H1 (cell line): ENCODE measurements around the gene CDK19. TPM values are rescaled to one million over a fixed set of nuclear protein-coding genes. Genes with fewer than 3 reads are reported as not detected.

Experiments used
- CTCF ChIA-PET: fragments of 300-600 bp; sonication (Branson Sonifier 250); formaldehyde crosslinking; loops from one replicate; lab custom pipeline; 2021; ENCODE audit not compliant: partially characterized antibody; lab: Charles Lee
- POLR2A ChIA-PET: fragments of 300-600 bp; sonication (Branson Sonifier 250); formaldehyde crosslinking; loops from one replicate; lab custom pipeline; 2021; ENCODE audit warnings: inconsistent platforms; ENCODE audit not compliant: partially characterized antibody; lab: Charles Lee
- DNase-seq, 2 experiments: peaks; one replicate each; pipeline versions ENCODE4 v3.0.0 to v3.0.0-alpha.2; 2010 to 2022; ENCODE audit warnings: low spot score in 2 of 2, low read depth in 1 of 2, mixed read lengths in 1 of 2
- FAIRE-seq: peaks from 2 replicates; lab custom pipeline; 2011; peaks lifted over from hg19 to GRCh38; lab: Jason Lieb, UNC
- H2AFZ ChIP-seq: 2 replicates; pipeline ENCODE4 v1.8.1; 2012; ENCODE audit warnings: low read length, inconsistent platforms
- H2AK5ac ChIP-seq: 2 replicates; pipeline ENCODE4 v1.6.1; 2013; ENCODE audit warnings: low read depth, low read length
- H2BK120ac ChIP-seq: replicated peaks from 2 replicates; pipeline ENCODE3; 2013; ENCODE audit warnings: low read depth, low read length, inconsistent platforms
- H2BK12ac ChIP-seq: 2 replicates; pipeline ENCODE4 v1.6.1; 2013; ENCODE audit warnings: low read depth, low read length
- H2BK15ac ChIP-seq: 2 replicates; pipeline ENCODE4 v1.6.1; 2013; ENCODE audit warnings: low read length
- H2BK20ac ChIP-seq: 2 replicates; pipeline ENCODE4 v1.6.1; 2013; ENCODE audit warnings: low read length
- H2BK5ac ChIP-seq: 2 replicates; pipeline ENCODE4 v1.6.1; 2013; ENCODE audit warnings: low read depth, low read length
- H3K14ac ChIP-seq: 2 replicates; pipeline ENCODE4 v1.6.1; 2013; ENCODE audit warnings: inconsistent platforms; ENCODE audit not compliant: insufficient read length
- H3K18ac ChIP-seq: 2 replicates; pipeline ENCODE4 v1.6.1; 2013; ENCODE audit warnings: low read length; ENCODE audit errors: extremely low read depth
- H3K23ac ChIP-seq: 2 replicates; pipeline ENCODE4 v1.6.1; 2013; ENCODE audit warnings: inconsistent platforms; ENCODE audit not compliant: insufficient read length
- H3K23me2 ChIP-seq: 2 replicates; pipeline ENCODE4 v1.6.1; 2013; ENCODE audit warnings: low read depth, low read length
- H3K27ac ChIP-seq: 2 replicates; pipeline ENCODE4 v1.6.1; 2011; ENCODE audit warnings: low read depth, low read length, inconsistent platforms
- H3K27me3 ChIP-seq, 4 experiments: replicated peaks in 1 of 4; 1 replicate in 1 of 4; 2 replicates in 3 of 4; pipeline versions ENCODE4 v1.6.1 to v1.8.1; 2011 to 2013; ENCODE audit warnings: low read length in 3 of 4, mild to moderate bottlenecking in 3 of 4, inconsistent platforms in 2 of 4, mixed read lengths in 2 of 4, moderate library complexity in 1 of 4; ENCODE audit not compliant: control insufficient read depth in 3 of 4, insufficient read depth in 3 of 4; ENCODE audit errors: extremely low read depth in 1 of 4
- H3K36me3 ChIP-seq, 4 experiments: 2 replicates each; pipeline versions ENCODE4 v1.6.1 to v1.8.1; 2011 to 2013; ENCODE audit warnings: mild to moderate bottlenecking in 4 of 4, low read length in 3 of 4, moderate library complexity in 2 of 4, control low read depth in 1 of 4, inconsistent platforms in 1 of 4; ENCODE audit not compliant: insufficient read depth in 4 of 4, control insufficient read depth in 2 of 4
- H3K4ac ChIP-seq: replicated peaks from 2 replicates; pipeline ENCODE3; 2013; ENCODE audit warnings: low read length, low read depth, mixed read lengths, inconsistent platforms; ENCODE audit not compliant: insufficient read length
- H3K4me1 ChIP-seq, 4 experiments: replicated peaks in 1 of 4; 1 replicate in 1 of 4; 2 replicates in 3 of 4; pipeline versions ENCODE4 v1.6.1 to v1.8.1; 2011 to 2013; ENCODE audit warnings: low read length in 3 of 4, inconsistent platforms in 2 of 4, mixed read lengths in 1 of 4; ENCODE audit not compliant: insufficient read depth in 4 of 4, control insufficient read depth in 3 of 4
- H3K4me2 ChIP-seq, 2 experiments: 2 replicates each; pipeline versions ENCODE4 v1.6.1 to v1.8.1; 2011 to 2013; ENCODE audit warnings: low read depth in 2 of 2, low read length in 2 of 2, control low read depth in 1 of 2, inconsistent platforms in 1 of 2, mild to moderate bottlenecking in 1 of 2; ENCODE audit not compliant: insufficient read depth in 1 of 2
- H3K4me3 ChIP-seq, 4 experiments: fragments of 200-600, 300-600 bp in 1 of 4; sonication (generic), shearing (Covaris generic), sonication (Bioruptor Twin) in 1 of 4; 2 replicates each; pipeline versions ENCODE4 v1.5.1 to v1.8.1; 2011 to 2016; ENCODE audit warnings: low read length in 4 of 4, low read depth in 3 of 4, control low read depth in 2 of 4, inconsistent platforms in 2 of 4, mild to moderate bottlenecking in 2 of 4, mixed read lengths in 1 of 4, moderate library complexity in 1 of 4; ENCODE audit not compliant: insufficient read depth in 2 of 4; ENCODE audit errors: extremely low read depth in 1 of 4
- H3K56ac ChIP-seq: replicated peaks from 2 replicates; pipeline ENCODE3; 2013; ENCODE audit warnings: low read depth, mild to moderate bottlenecking, mixed read lengths, low read length, inconsistent platforms; ENCODE audit not compliant: insufficient read length
- H3K79me1 ChIP-seq: 2 replicates; pipeline ENCODE4 v1.6.1; 2013; ENCODE audit warnings: low read depth, low read length, control low read depth
- H3K79me2 ChIP-seq, 2 experiments: 2 replicates each; pipeline versions ENCODE4 v1.6.1 to v1.8.1; 2012 to 2013; ENCODE audit warnings: low read length in 2 of 2, mild to moderate bottlenecking in 2 of 2, inconsistent platforms in 1 of 2; ENCODE audit not compliant: insufficient read depth in 2 of 2, control insufficient read depth in 1 of 2
- H3K9ac ChIP-seq, 4 experiments: replicated peaks in 1 of 4; 1 replicate in 1 of 4; 2 replicates in 3 of 4; pipeline versions ENCODE4 v1.6.1 to v1.8.1; 2011 to 2013; ENCODE audit warnings: low read depth in 3 of 4, low read length in 3 of 4, control low read depth in 2 of 4, mild to moderate bottlenecking in 2 of 4, moderate library complexity in 2 of 4, inconsistent platforms in 1 of 4; ENCODE audit errors: extremely low read depth in 1 of 4
- H3K9me3 ChIP-seq, 2 experiments: 2 replicates each; pipeline versions ENCODE4 v1.6.1 to v1.8.1; 2012 to 2013; ENCODE audit warnings: mild to moderate bottlenecking in 2 of 2, moderate library complexity in 2 of 2, control low read depth in 1 of 2, inconsistent platforms in 1 of 2, low read depth in 1 of 2, low read length in 1 of 2, mixed read lengths in 1 of 2; ENCODE audit not compliant: insufficient read depth in 2 of 2
- H4K20me1 ChIP-seq, 2 experiments: replicated peaks in 1 of 2; 2 replicates each; pipeline versions ENCODE3 to v1.8.1; 2011 to 2013; ENCODE audit warnings: inconsistent platforms in 2 of 2, low read length in 2 of 2, mild to moderate bottlenecking in 1 of 2; ENCODE audit not compliant: insufficient read depth in 2 of 2, control insufficient read depth in 1 of 2
- H4K5ac ChIP-seq: 2 replicates; pipeline ENCODE4 v1.6.1; 2013; ENCODE audit warnings: low read length, low read depth, mixed read lengths, inconsistent platforms; ENCODE audit not compliant: insufficient read length
- H4K8ac ChIP-seq: 2 replicates; pipeline ENCODE4 v1.8.0; 2013; ENCODE audit warnings: mild to moderate bottlenecking, moderate library complexity, low read length, inconsistent platforms; ENCODE audit not compliant: insufficient read depth; ENCODE audit errors: extremely low read depth
- H4K91ac ChIP-seq: replicated peaks from 2 replicates; pipeline ENCODE3; 2013; ENCODE audit warnings: low read length, mixed read lengths, inconsistent platforms; ENCODE audit not compliant: insufficient read length
- MAFK ChIP-seq: IDR thresholded peaks from 2 replicates; pipeline ENCODE4 v1.6.1; 2012; ENCODE audit warnings: low read depth, mild to moderate bottlenecking, improper control_type of control experiment, low read length
- TCF12 ChIP-seq: IDR thresholded peaks from 2 replicates; pipeline ENCODE4 v1.6.1; 2011; ENCODE audit warnings: low read depth, mild to moderate bottlenecking, low read length
- polyA plus RNA-seq, 7 experiments: library from polyadenylated mRNA; depleted of rRNA in 3 of 7; stranded (reverse) in 5 of 7; unstranded in 2 of 7; fragments of >200 nt in 5 of 7; fragments of 200-250 nt in 2 of 7; gene quantifications; 1 replicate in 5 of 7; 2 replicates in 1 of 7; 4 replicates in 1 of 7; pipeline versions ENCODE4 v1.2.1 to v1.2.3, GENCODE V29; 2011 to 2013; ENCODE audit warnings: missing spikeins in 2 of 7, mixed read lengths in 2 of 7
- total RNA-seq: library from RNA; stranded (reverse); fragmentation: NEBNext Ultra II Directional; extraction: Animal tissue kit (Norgen Biotek cat#: 25700); gene quantifications from 2 replicates; pipeline ENCODE4 v1.2.1, GENCODE V29; 2021

CDK19 gene
- total and polyA plus RNA-seq, 2 of the 8 experiments (the other 6 are each of a cell fraction or from before 2014, with no cell fraction given), result 4.9 to 12.6 TPM

GRCh38 chr6:110649704-110650103 lies 165.6 kb downstream of the CDK19 start:
- no peak overlapping the region for H3K4ac ChIP-seq
- H2AK5ac ChIP-seq, result no peak overlapping the region
- no peak overlapping the region for H3K27ac ChIP-seq
- FAIRE-seq, result no peak
- H2BK5ac ChIP-seq, result no peak overlapping the region
- no peaks in the 10 kb centered on the region for H3K9me3 ChIP-seq
- H4K20me1 ChIP-seq, result no peaks in the 10 kb centered on the region
- no peaks in the 10 kb centered on the region for H3K23me2 ChIP-seq
- ChIA-PET POLR2A (no interaction called here), CTCF (no interaction called here)
- H3K14ac ChIP-seq, result no peak overlapping the region
- no peak overlapping the region for H4K91ac ChIP-seq
- no peak overlapping the region for H2BK120ac ChIP-seq
- no peak overlapping the region for H2BK20ac ChIP-seq
- no peak overlapping the region for H4K8ac ChIP-seq
- no peak overlapping the region for H2BK12ac ChIP-seq
- H3K4me2 ChIP-seq, result no peak overlapping the region
- DNase-seq, result no peak
- H3K36me3 ChIP-seq, result no peaks in the 10 kb centered on the region; a peak in 1 of 8 replicates
- H3K79me2 ChIP-seq, result no peaks in the 10 kb centered on the region
- H3K27me3 ChIP-seq, result no peaks in the 10 kb centered on the region
- H3K79me1 ChIP-seq, result no peaks in the 10 kb centered on the region
- H2AFZ ChIP-seq, result no peak overlapping the region
- H3K18ac ChIP-seq, result no peak overlapping the region
- H3K4me3 ChIP-seq, result no peak overlapping the region
- H3K56ac ChIP-seq, result no peak overlapping the region
- no peak overlapping the region for H4K5ac ChIP-seq
- no peak overlapping the region for H3K23ac ChIP-seq
- H3K4me1 ChIP-seq, result no peaks in the 10 kb centered on the region; a peak in 3 of 7 replicates
- H2BK15ac ChIP-seq, result no peak overlapping the region
- H3K9ac ChIP-seq, result no peak overlapping the region
- no peak for TF ChIP-seq TCF12
- no peak for TF ChIP-seq MAFK
